OCI-M2 (cell line): ENCODE data around the gene MEGF8.

Experiments
- DNase-seq: peaks from one replicate; lab custom pipeline; 2025; ENCODE audit not compliant: unreplicated experiment; lab: John Stamatoyannopoulos, UW

MEGF8 gene

GRCh38 chr19:42285988-42286348 lies 39.5 kb upstream of the MEGF8 start:
- no peak for DNase-seq

DNA sequence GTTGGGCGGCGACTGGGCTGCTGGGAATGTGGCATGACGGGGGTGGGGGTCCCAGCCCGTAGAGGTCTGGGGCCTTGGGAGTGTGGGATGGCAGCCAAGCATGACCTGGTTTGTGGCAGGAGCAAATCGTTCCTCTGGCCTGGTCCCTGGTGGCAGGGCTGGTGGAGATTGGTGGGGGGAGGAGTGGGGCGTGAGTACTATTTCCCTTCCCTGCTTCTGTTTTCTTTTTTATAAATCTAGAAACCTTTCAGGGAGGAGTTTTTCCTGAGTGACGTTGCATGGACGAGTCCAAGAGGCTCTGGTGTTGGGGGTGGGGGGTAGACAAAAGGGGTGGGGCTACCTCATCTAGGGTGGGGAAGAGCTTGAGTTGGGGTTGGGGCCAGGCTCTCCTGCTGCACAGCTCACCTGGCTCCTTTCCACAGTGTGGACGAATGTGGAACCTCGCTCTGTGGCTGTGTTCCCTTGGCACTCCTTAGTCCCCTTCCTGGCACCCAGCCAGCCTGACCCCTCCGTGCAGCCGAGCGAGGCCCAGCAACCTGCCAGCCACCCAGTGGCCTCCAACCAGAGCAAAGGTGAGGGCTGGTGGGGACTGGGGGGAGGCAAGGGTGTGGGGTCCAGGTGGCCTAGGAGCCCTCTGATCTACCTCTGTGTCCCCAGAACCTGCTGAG lies 39.0 kb upstream of the MEGF8 start:
- DNase-seq, result no peak

- no peak for DNase-seq
Measured at GRCh38 chr19:42287017-42287826, 38.2 kb upstream of the MEGF8 start.

DNA sequence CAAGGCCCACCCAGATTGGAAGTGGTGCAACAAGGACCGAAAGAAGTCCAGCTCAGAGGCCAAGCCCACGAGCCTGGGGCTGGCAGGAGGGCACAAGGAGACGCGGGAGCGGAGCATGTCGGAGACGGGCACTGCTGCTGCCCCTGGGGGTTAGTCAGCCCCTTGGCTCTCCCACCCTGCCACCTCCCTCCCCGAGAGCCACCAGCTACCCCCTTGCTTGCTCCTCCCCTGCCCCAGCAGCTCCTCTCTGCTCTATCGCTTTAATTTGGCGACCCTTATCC lies 37.7 kb upstream of the MEGF8 start:
- DNase-seq, result no peak

GRCh38 chr19:42288387-42288786 lies 37.0 kb upstream of the MEGF8 start:
- no peak for DNase-seq

DNA sequence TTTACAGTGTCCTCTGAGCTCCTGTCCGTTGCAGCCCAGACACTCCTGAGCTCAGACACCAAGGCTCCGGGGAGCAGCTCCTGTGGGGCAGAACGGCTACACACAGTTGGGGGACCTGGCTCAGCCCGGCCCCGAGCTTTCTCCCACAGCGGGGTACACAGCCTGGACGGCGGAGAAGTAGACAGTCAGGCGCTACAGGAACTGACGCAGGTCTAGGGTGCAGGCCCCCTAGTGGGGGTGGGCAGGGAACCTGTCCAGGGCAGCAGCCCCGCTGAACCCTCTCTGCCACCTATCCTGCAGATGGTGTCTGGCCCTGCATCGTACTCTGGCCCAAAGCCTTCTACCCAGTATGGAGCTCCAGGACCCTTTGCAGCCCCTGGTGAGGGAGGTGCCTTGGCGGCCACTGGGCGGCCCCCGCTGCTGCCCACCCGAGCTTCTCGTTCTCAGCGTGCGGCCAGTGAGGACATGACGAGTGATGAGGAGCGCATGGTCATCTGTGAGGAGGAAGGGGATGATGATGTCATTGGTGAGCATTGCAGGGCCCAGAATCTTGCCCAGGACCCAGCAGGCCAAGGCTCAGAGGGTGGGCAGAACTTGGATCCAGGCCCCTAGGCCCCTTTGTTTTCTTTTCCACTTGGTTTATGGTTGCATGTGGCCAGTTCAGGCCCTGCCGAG lies 36.4 kb upstream of the MEGF8 start:
- no peak for DNase-seq

DNA sequence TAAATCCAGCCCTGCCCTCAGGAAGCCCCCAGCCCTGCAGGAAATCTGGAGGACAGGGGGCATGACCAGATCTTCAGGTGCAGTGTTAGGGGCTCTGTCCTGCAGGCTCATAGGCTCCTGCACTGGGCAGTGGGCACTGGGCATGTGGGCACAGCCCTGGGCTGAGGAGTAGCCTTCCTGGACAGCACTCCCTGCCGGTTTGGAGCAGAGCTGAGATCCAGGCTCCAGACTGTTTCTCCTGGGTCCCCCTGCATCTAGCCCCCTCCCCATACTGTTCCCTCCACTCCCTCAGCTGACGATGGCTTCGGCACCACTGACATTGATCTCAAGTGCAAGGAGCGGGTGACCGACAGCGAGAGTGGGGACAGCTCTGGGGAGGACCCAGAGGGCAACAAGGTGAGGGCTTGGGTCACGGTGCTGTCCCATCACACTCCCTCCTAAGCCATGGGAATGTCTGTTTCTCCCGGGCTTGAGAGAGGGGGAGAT lies 35.8 kb upstream of the MEGF8 start:
- DNase-seq, result no peak

- no peak for DNase-seq
Measured at GRCh38 chr19:42290136-42290522, 35.3 kb upstream of the MEGF8 start.

DNA sequence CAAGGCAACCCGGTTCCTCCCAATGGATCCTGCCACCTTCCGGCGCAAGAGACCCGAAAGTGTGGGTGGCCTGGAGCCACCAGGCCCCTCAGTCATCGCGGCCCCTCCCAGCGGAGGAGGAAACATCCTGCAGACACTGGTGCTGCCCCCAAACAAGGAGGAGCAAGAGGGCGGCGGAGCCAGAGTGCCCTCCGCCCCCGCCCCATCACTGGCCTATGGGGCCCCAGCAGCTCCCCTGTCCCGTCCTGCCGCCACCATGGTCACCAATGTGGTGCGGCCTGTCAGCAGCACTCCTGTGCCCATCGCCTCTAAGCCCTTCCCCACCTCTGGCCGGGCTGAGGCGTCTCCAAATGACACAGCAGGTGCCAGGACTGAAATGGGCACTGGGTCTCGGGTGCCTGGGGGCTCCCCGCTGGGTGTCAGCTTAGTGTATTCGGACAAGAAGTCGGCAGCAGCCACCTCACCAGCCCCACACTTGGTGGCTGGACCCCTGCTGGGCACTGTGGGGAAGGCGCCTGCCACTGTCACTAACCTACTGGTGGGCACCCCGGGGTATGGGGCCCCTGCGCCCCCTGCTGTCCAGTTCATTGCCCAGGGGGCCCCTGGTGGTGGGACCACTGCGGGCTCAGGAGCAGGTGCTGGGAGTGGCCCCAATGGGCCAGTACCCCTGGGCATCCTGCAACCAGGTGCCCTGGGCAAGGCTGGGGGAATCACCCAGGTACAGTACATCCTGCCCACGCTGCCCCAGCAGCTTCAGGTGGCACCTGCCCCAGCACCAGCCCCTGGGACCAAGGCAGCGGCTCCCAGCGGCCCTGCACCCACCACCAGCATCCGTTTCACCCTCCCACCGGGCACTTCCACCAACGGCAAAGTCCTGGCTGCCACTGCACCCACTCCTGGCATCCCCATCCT lies 34.7 kb upstream of the MEGF8 start:
- no peak for DNase-seq

DNA sequence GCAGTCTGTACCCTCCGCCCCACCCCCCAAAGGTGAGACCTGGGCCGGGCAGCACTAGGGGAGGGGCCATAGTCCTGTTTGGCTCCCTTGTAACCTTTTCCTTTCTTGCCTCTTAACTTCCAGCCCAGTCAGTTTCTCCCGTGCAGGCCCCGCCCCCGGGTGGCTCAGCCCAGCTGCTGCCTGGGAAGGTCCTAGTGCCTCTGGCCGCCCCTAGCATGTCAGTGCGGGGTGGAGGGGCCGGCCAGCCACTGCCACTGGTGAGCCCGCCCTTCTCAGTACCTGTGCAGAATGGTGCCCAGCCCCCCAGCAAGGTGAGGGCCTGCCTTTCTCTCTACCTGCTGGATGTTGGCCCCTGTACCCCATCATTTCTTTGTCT lies 34.0 kb upstream of the MEGF8 start:
- DNase-seq, result no peak

DNA sequence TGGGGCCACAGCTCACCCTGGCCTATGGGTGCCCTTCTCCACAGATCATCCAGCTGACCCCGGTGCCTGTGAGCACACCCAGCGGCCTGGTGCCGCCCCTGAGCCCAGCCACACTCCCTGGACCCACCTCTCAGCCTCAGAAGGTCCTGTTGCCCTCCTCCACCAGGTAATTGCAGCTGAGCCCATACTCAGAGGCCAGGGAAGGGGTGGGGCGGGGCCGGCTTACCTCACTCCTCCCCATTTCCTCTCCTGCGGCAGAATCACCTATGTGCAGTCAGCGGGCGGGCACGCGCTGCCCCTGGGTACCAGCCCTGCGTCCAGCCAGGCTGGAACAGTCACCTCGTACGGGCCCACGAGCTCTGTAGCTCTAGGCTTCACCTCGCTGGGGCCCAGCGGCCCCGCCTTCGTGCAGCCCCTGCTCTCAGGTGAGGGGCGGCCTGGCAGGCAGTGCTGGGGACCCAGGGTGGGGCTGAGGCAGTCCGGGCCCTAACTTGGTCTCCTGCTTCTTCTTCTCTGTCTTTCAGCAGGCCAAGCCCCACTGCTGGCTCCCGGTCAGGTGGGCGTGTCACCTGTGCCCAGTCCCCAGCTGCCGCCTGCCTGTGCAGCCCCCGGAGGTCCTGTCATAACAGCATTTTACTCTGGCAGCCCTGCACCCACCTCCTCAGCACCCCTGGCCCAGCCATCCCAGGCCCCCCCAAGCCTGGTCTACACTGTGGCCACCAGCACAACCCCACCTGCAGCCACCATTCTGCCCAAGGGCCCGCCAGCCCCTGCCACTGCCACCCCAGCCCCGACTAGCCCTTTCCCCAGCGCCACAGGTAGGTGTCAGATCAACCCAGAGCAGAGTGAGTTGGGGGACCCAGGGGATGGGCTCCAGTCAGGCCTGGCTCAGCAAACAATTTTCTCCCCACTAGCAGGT lies 33.1 kb upstream of the MEGF8 start:
- no peak for DNase-seq

GRCh38 chr19:42292963-42293362 lies 32.5 kb upstream of the MEGF8 start:
- no peak for DNase-seq

DNA sequence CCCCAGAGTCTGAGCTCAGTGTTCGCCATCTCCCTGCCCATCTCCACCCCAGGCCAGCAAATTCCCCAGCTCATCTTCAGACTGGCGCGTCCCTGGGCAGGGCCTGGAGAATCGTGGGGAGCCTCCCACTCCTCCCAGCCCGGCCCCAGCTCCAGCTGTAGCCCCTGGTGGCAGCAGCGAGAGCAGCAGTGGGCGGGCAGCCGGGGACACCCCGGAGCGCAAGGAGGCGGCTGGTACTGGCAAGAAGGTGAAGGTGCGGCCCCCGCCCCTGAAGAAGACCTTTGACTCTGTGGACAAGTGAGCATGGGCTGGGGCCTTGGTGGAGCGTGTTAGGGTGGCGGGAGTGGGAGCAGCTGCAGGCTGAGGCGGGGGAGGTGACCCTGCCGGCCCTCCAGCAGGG lies 31.9 kb upstream of the MEGF8 start:
- no peak for DNase-seq

GRCh38 chr19:42293948-42294347 lies 31.5 kb upstream of the MEGF8 start:
- DNase-seq, result no peak

GRCh38 chr19:42294471-42295137 lies 30.8 kb upstream of the MEGF8 start:
- DNase-seq, result no peak

GRCh38 chr19:42295342-42295741 lies 30.1 kb upstream of the MEGF8 start:
- DNase-seq, result no peak

DNA sequence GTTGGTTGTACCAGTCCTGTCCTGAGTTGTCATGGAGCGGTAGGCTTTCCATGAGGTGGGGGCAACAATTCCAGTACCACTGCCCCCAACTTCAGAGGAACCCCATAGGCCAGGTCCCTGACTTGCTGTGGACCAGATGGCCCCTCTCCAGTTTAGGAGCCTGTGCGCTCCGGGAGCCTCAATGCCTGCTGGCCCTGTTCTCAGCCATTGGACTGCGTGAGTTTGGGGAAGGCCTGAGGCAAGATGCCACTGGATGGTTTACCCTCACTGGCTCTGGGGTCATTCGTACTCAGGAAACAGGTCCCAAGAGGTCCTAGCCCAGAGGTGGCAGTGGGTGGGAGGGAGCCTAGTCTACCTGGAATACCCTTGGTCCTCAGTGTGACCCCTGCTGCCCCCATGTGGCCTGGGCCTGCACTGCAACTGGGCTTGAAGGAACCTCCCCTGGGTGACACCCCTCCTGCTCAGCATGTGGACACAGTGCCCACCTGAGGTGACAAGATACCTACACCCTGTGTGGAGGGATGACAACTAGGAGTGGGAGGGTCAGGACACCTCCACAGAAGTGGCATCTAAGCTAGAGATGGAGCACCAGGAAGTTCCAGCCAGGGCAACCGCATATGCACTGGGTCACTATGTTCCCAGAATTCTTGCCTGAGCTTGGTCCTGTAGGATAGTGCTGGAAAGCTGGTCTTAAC lies 29.5 kb upstream of the MEGF8 start:
- no peak for DNase-seq

DNA sequence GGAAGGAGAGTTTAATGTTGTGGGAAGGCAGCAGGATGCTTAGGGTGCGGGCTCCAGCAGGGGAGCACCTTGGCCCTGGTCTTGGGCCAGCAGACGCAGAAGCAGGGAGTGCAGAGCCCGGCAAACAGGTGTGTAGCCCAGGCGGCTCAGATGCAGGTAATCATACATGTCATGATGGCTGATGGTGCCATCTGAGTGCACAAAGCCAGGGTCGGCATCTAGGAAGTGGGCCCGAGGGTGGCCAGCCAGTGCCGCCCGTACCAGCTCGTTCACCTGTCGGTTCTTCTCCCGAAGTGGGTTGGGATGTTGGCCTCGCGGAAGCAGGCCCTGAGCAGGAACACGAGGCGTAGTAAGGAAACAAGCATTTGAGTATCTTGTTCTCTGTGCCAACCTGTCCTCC lies 28.4 kb upstream of the MEGF8 start:
- DNase-seq, result no peak

DNA sequence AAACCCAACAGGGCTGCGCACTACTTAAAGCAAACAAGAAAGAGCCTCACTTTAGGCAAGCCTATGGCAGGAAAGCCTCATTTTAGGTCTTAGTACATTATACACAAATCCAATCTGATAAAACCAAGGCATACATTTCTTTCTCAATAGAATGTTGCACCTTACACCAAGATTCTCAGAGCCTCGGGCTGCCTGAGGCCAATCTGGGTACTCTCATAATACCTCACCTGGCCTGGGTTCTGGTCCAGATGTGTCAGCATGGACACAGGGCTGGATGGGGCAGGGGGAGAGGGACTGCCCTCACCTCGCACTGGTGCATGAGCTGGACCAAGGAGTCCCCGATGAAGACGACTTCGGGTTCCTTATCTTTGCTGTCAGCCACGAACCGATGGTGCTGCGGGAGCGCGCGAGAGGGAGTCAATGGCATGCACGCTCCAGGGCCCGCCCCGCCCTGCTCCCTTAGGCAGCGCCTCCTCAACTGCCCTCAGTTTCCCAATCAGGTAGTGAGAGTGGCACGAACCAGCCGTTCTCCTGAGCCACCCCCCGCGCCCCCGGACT lies 23.7 kb upstream of the MEGF8 start, which contains the start of gene PRR19:
PRR19 (plus strand) TSS at position 487 of the 558 bp plus-strand sequence. CDS start 7,453 bp downstream, outside the sequence.
- DNase-seq, result no peak
